NCI-H187 treated with DMSO at 0.1 percent for 48 hours (cell line): Measurements from ENCODE around the gene OSR1.
A peak's percentile ranks its signal among the peaks of the same experiment; 100 is the strongest.

ENCODE experiments used
- DNase-seq: peaks from one replicate; lab custom pipeline; 2025; lab: John Stamatoyannopoulos, UW

Gene OSR1

GRCh38 chr2:19357402-19358241 is 801 bp downstream of the OSR1 start:
- no peak for DNase-seq

GRCh38 chr2:19356545-19357401 is 1.6 kb downstream of the OSR1 start:
- no peak for DNase-seq

DNA sequence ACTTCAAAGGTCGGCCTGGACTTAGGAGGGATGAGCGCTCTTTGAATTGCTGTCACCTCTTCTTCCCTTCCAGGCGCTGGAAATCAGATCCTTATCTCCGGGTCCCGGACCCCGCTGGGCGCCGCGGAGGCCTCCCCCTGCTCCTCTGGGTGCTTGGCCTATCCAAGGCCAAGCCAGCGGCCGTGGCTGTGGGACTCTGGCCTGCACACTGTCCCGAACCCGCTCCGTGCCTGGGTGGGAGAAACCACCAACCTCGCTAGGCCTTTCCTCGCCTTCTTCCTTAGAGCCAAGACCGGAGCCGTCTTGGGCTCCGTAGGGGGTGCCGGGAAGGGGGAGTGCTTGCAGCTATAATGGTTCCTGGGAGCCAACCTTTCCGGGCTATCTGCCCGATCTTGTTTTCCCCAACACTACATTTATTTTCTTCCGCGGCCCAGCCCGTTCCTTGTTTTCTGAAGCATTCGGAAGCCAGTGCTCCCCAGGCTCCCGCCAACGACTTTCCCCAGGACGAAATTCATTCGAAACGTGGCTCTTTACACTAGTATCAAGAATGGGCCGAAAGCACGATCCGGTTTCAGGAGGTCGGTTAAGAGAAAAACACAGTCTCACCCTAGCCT is 2.4 kb downstream of the OSR1 start:
- DNase-seq = no peak

DNA sequence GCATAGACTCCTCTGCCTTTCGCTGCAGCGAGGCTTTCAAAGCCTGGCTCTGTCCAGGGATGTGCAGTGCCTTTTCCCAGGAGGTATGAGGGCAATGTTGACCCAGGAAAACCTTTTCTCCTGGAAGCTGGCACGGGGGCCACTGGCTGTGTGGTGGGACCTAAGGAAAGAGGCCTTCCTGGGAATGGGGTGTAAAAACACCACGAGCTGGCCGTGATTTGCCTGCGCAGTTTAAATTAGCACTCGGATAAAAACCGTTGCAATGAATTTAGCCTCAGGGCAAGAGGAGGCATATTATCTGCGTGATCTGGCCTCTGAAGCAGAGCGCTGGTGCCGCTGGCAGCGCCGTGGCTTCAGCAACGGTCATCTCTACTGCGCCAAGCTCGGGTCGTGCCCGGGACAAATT is 3.0 kb downstream of the OSR1 start:
- no peak for DNase-seq

GRCh38 chr2:19355014-19355405 is 3.4 kb downstream of the OSR1 start:
- DNase-seq = no peak

- DNase-seq = no peak
These were observed 4.7 kb downstream of the OSR1 start for GRCh38 chr2:19353721-19354050.

GRCh38 chr2:19352946-19353720 is 5.3 kb downstream of the OSR1 start:
- DNase-seq = no peak

- no peak for DNase-seq
These were observed 6.3 kb downstream of the OSR1 start for GRCh38 chr2:19351899-19352697.

GRCh38 chr2:19351499-19351898 is 6.9 kb downstream of the OSR1 start:
- DNase-seq = no peak

- no peak for DNase-seq
These were observed 7.6 kb downstream of the OSR1 start for GRCh38 chr2:19350678-19351401.

DNA sequence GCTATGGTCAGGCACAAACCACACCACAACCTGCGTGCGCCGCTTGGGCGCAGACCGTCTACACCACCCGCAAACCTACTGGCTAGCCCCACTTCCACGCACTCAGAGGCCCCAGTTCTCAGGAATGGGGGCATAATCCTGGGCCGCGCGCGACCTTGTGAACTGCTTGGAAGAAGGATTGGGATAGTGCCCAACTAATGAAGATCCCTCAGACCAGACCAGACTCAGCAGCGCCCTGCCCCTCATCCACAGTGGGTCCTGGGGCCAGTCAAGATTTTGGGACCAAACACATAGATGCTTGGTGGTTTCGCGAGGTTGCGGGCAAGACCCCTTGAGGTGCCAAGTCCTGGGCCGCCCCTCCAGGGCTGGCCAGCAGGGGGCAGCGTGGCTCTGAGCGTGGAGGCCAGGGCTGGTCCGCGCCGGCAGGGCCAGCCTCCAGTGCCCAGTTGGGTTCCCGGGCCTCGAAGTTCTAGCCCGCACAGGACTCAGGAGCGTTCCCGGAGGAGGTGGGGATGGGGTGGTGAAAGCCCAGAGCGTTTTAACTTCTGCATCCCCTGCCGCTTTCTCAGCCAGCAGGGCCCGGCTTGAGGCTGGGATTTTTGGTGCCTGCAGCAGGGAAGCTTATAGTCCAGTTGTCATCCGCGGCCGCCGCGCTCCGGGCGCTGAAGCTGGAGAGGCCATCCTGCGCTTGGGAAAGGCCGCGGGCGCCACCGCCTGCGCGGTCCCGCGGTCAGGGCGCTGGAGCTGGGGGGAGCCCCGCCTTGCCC is 8.3 kb downstream of the OSR1 start:
- DNase-seq = no peak

DNA sequence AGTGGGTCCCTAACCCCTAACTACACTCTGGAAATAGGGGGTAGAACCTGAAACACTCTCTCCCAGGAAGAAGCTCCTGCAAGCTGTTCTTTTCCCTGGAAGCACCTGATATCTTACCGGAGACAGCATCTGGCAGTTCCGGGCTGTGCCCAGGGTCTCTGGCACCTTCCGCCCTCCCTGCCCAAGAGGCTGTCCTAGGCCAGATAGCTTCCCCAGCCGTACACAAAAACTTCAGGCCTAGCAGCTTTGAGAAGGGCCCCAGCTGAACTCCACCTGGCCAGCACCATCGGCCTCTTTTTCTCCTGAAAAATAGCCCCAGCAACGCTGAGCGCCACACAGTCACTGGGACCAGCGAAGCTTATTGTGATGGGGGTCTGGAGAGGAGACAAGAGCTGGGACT is 9.7 kb downstream of the OSR1 start:
- no peak for DNase-seq

DNA sequence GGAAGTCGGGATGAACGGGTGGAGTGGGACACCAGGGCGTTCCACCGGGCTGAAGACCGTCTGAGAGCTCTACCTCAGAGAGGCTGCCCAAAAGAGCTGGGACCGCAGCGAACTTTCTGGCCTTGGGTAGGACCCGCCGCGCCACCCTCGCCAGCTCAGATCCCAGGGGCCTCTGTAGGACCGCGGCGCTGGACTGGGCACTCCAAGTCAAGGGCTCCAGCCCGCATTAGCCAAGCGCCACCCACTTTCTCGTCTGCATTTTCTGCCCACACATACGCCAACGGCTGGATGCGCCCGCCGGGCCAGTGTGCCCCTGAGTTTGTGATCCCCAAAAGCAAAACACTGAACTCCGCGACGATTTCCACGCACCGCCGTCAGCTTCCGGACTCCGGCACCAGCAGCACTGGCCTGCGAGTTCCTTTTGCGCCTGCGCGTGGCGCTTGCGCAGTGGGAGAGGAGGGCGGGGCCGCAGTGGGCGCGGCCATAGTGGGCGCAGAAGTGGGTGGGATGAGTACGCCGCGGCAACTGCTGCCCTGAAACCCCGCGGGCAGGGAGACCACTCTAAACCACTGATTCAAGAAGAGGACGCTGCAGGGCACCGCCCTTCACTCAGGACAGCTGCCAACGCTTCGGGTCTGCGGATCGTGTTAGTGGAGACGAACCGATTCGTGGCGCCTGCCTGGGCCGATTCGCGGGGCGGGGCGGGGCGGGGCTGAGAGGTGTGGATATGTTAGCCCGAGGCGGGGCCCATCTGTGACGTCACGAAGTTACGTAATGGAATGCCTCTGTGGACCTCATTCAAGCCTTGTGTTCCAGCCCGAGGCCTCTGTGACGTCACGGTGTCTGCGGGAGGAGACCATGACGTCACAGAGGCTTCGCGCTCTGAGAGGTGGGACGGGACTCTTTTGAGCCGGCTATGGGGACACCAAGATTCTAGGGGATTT is 10.5 kb downstream of the OSR1 start:
- DNase-seq = peak; percentile 84

DNA sequence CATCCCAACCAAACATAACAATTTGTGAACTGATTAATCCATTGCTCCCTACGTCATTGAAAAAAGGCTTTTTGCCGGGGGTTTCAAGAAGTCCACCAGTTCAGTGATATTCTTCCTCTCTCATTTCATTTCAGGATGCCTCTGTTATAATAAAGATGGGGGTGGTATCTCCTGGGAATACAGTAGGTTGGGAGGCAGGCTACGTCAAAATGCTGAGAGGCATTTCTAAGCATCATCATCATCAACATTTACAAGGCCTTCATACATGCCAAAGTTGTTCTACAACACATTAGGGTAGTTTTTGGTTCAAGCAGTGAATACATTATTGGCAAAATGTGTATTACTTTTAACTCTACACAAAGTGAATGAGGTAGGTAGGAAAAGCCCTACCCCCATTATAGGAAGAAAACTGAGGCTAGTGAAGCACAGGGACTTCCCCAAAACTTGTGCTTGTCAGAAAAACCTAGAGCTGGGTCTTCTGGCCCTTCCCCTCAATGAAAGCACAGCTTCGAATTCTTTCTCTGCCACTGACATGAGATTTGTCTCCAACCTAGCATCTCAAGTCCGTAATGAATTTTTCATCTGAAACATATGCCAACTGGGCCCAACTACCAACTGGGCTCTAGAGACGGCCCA is 11.3 kb downstream of the OSR1 start:
- no peak for DNase-seq

- DNase-seq = no peak
These were observed 20.7 kb downstream of the OSR1 start for GRCh38 chr2:19337742-19338141.

DNA sequence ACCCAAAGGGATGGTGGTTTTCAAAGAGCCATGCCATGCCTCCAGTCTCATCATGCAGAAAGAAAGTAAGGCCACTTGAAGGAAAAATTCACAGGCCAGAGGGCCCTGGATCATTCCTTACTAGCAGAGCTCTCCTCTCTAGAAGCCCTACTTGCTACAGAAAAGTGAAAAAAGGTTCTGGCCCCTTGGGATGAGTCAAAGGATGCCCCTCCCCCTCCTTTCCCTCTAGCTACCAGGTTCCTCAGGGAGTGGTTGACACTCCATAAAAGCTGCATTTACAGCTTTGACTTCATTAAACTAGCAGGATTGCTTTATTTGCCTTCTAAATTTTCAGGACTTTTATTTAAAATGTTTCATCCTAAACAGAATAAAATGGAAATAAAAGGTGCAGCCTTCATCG is 21.2 kb downstream of the OSR1 start:
- DNase-seq = no peak

GRCh38 chr2:19336781-19337180 is 21.6 kb downstream of the OSR1 start:
- no peak for DNase-seq

DNA sequence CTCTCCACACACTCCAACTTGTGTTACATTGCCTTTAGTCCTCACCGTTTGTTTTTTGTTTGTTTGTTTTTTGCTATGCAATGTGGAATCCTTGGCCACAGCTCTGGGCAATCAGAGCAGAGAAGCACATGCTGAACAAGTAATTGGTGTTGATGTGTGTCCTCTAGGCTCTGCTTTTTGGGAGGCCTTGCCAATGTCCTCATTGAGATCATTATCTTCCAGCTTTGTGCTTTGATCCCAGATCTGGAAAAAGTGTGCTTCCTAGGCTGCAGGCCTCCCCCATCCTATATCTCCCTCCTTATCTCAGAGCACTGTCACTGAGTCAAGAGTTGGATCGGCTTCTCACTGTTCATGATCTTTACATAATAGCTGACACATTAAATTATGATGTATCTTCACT is 25.9 kb downstream of the OSR1 start:
- no peak for DNase-seq
